HepG2 (cell line): ENCODE measurements around the gene GBA2. TPM values are rescaled to one million over a fixed set of nuclear protein-coding genes. Genes with fewer than 3 reads are reported as not detected.

Experiments
- ATAC-seq: fragments of 200-7000 bp; cut with Tn5 transposase; 3 replicates; pipeline ENCODE4 v1.9.1; 2020; ENCODE audit warnings: mild to moderate bottlenecking, moderate library complexity
- BruUV-seq: library from RNA; stranded (reverse); fragments of 400-500 nt; replicated peaks from 2 replicates; lab custom pipeline; 2021; lab: Mats Ljungman, UMichigan
- CTCF ChIA-PET: fragments of 300-600 bp; formaldehyde crosslinking; extraction: SDS; loops from one replicate; lab custom pipeline; 2021; ENCODE audit warnings: low total read pairs, inconsistent platforms, low intra/inter-chr PET ratio; lab: Yijun Ruan, JAX
- POLR2A ChIA-PET: fragments of 350-600 bp; sonication (Branson Sonifier 250); formaldehyde crosslinking; loops from one replicate; lab custom pipeline; 2020; ENCODE audit warnings: antibody characterized with exemption, inconsistent platforms; lab: Yijun Ruan, JAX
- DNase-seq: peaks from one replicate; pipeline ENCODE4 v3.0.0-alpha.2; 2015; ENCODE audit warnings: low spot score
- FAIRE-seq: peaks from 3 replicates; lab custom pipeline; 2011; peaks lifted over from hg19 to GRCh38; lab: Jason Lieb, UNC
- H2AFZ ChIP-seq: one replicate; pipeline ENCODE4 v1.6.1; 2011; ENCODE audit warnings: low read length, inconsistent platforms
- H3K27ac ChIP-seq: fragments of 300-600 bp; 3 replicates; pipeline ENCODE4 v1.8.0; 2011; ENCODE audit warnings: mixed run types, mild to moderate bottlenecking, mixed read lengths, low read length, inconsistent platforms; ENCODE audit not compliant: insufficient read depth; ENCODE audit errors: extremely low read length
- H3K27me3 ChIP-seq, 2 experiments: fragments of 200-600 bp in 1 of 2; 2 replicates in 1 of 2; 3 replicates in 1 of 2; pipeline versions ENCODE4 v1.6.0 to v1.8.0; 2011; ENCODE audit warnings: low read length in 2 of 2, mild to moderate bottlenecking in 2 of 2, moderate library complexity in 2 of 2, inconsistent platforms in 1 of 2; ENCODE audit not compliant: insufficient read depth in 2 of 2, control insufficient read depth in 1 of 2
- H3K36me3 ChIP-seq, 2 experiments: fragments of 200-600 bp in 1 of 2; replicated peaks in 1 of 2; 2 replicates in 1 of 2; 3 replicates in 1 of 2; pipeline versions ENCODE4 v1.5.1 to v1.8.0; 2011; ENCODE audit warnings: low read length in 2 of 2, inconsistent platforms in 1 of 2; ENCODE audit not compliant: insufficient read depth in 2 of 2, control insufficient read depth in 1 of 2
- H3K4me1 ChIP-seq: 2 replicates; pipeline ENCODE4 v1.5.1; 2012; ENCODE audit warnings: low read length, inconsistent platforms; ENCODE audit not compliant: insufficient read depth
- H3K4me2 ChIP-seq: 2 replicates; pipeline ENCODE4 v1.6.0; 2011; ENCODE audit warnings: low read depth, low read length, inconsistent platforms
- H3K4me3 ChIP-seq, 3 experiments: fragments of 200-600 bp in 1 of 3; sonication (generic), shearing (Covaris generic) in 1 of 3; replicated peaks in 1 of 3; 2 replicates each; pipeline ENCODE4 v1.5.1; 2011 to 2016; ENCODE audit warnings: low read length in 3 of 3, inconsistent platforms in 2 of 3, low read depth in 2 of 3, mild to moderate bottlenecking in 2 of 3, control low read depth in 1 of 3, mixed read lengths in 1 of 3; ENCODE audit not compliant: insufficient read depth in 1 of 3
- H3K79me2 ChIP-seq: one replicate; pipeline ENCODE4 v1.6.1; 2011; ENCODE audit warnings: low read length, inconsistent platforms; ENCODE audit not compliant: insufficient read depth
- H3K9ac ChIP-seq: 2 replicates; pipeline ENCODE4 v1.6.0; 2011; ENCODE audit warnings: mild to moderate bottlenecking, low read depth, low read length, inconsistent platforms; ENCODE audit not compliant: insufficient read depth
- H3K9me3 ChIP-seq: 2 replicates; pipeline ENCODE4 v1.5.1; 2012; ENCODE audit warnings: mild to moderate bottlenecking, low read length
- H4K20me1 ChIP-seq: 2 replicates; pipeline ENCODE4 v1.6.0; 2011; ENCODE audit warnings: inconsistent platforms, mild to moderate bottlenecking, low read length, moderate library complexity; ENCODE audit not compliant: insufficient read depth
- RERE ChIP-seq: IDR thresholded peaks from 2 replicates; pipeline ENCODE4 v1.6.1; 2016; ENCODE audit warnings: low read depth, missing genetic modification reagents, missing compliant biosample characterization
- ZNF235 ChIP-seq: sonication (generic); formaldehyde crosslinking; IDR thresholded peaks from 2 replicates; pipeline ENCODE4 v1.8.1; 2023; ENCODE audit warnings: mild to moderate bottlenecking, missing genetic modification reagents, borderline replicate concordance
- in situ Hi-C: cut with HindIII; loops from 2 replicates; pipeline ENCODE4 v1.10.0; 2017; ENCODE audit warnings: low pct_unique_long_range_greater_than_20kb; ENCODE audit not compliant: extremely low pct_ligation_motif_present
- intact Hi-C: fragments of 100-400 bp; cut with micrococcal nuclease; formaldehyde crosslinking; loops from one replicate; pipeline ENCODE4 v1.10.0; 2022; ENCODE audit not compliant: unreplicated experiment
- polyA plus RNA-seq, 8 experiments: library from polyadenylated mRNA; depleted of rRNA in 3 of 8; stranded (reverse) in 7 of 8; unstranded in 1 of 8; fragments of >200 nt; fragmentation: Illumina TruSeq in 4 of 8; extraction: Trizol in 4 of 8; gene quantifications; 2 replicates each; pipeline versions ENCODE4 v1.2.1 to v1.2.3, GENCODE V29; 2011 to 2016; ENCODE audit warnings: low read depth in 4 of 8, missing spikeins in 1 of 8, mixed read lengths in 1 of 8; ENCODE audit not compliant: insufficient read depth in 1 of 8
- total RNA-seq, 5 experiments: library from RNA; depleted of rRNA; stranded (reverse); fragments of >200 nt; fragmentation: Illumina TruSeq; extraction: Trizol; gene quantifications; 2 replicates each; pipeline ENCODE4 v1.2.3, GENCODE V29; 2016; ENCODE audit warnings: low read depth in 1 of 5

Gene GBA2
- total and polyA plus RNA-seq, 2 of the 13 experiments (the other 11 are each of a cell fraction or from before 2014, with no cell fraction given) = 37.5 to 86.1 TPM

- Histone ChIP-seq H3K9me3 (no peaks in the 10 kb centered on the region), H3K4me3 (peak overlapping the region; percentile 82 to 90 (median 89)), H3K4me1 (peaks cover 33% of the 10 kb centered on the region), H3K36me3 (peaks cover 4 to 8% of the 10 kb centered on the region in 2 experiments; a peak in 2 of 5 replicates), H2AFZ (no peak overlapping the region), H3K27me3 (no peaks in the 10 kb centered on the region; a peak in 1 of 5 replicates), H3K9ac (peak overlapping the region; percentile 83)
- CTCF ChIA-PET = no interaction called here
- no peak for FAIRE-seq
- in situ Hi-C loops = no loop called here
- no peak for DNase-seq
- POLR2A ChIA-PET = interaction anchor here (1.9 to 2.0 kb wide), 2 partner anchors 9 to 26 kb away, joined by 5 to 9 read pairs; partner anchors contain the start of genes CREB3, GBA2, RGP1 and TLN1
- ATAC-seq = no peak
- TF ChIP-seq RERE (CRISPR knock-in tag) (no peak), ZNF235 (CRISPR knock-in tag) (no peak)
- TF ChIP-seq, all 625 proteins: peak for 0
- BruUV-seq = TSS peak; percentile 38
- Histone ChIP-seq H3K79me2 (peaks cover 41% of the 10 kb centered on the region), H3K4me2 (peak overlapping the region; percentile 95), H4K20me1 (no peaks in the 10 kb centered on the region), H3K27ac (peak overlapping the region; percentile 95)
- intact Hi-C loops = loop anchor here (2.0 kb wide), 1 partner anchor 21 kb away; no protein-coding TSS in a partner anchor
These were observed 8.9 kb upstream of the GBA2 start for GRCh38 chr9:35757892-35758275.
